ENCODE measurements around the gene GGA3. TPM values are rescaled to one million over a fixed set of nuclear protein-coding genes. Genes with fewer than 3 reads are reported as not detected.

The GGA3 gene
- total and polyA plus RNA-seq, 4 donors, result 4.6 to 17.3 (median 9.2) TPM

GRCh38 chr17:75269844-75270217, 8.4 kb upstream of the GGA3 start:
- peak overlapping the region in 1 of 2 donors; percentile 71 for H3K9ac ChIP-seq (ENCODE audit: low read depth in 1 of 2, low read length in 2 of 2)
- H3K9me3 ChIP-seq (ENCODE audit: control insufficient read depth in 4 of 4, low read length in 3 of 4), result no peaks in the 10 kb centered on the region
- DNase-seq (ENCODE audit: low spot score), result no peak
- H3K4me3 ChIP-seq (ENCODE audit: low read depth in 1 of 3, low read length in 3 of 3), result peak overlapping the region in 2 of 3 donors; percentile 76 to 91
- no peaks in the 10 kb centered on the region for H3K27me3 ChIP-seq (ENCODE audit: control insufficient read depth in 4 of 4, insufficient read depth in 4 of 4, low read length in 3 of 4)
- peaks cover 5 to 21% (median 16%) of the 10 kb centered on the region in 4 donors for H3K36me3 ChIP-seq (ENCODE audit: control insufficient read depth in 4 of 4, insufficient read depth in 3 of 4, low read depth in 1 of 4, low read length in 3 of 4)
- TF ChIP-seq REST (IDR thresholded peaks at IDR 0.05) (no peak), HNF4G (IDR thresholded peaks at IDR 0.05) (no peak), HNF4A (conservative IDR thresholded peaks at IDR 0.05) (no peak), GABPA (IDR thresholded peaks at IDR 0.05 in 1 of 2, conservative IDR thresholded peaks at IDR 0.05 in 1 of 2) (no peak), RXRA (IDR thresholded peaks at IDR 0.05) (no peak), EGR1 (IDR thresholded peaks at IDR 0.05; ENCODE audit: low read depth in 2 of 2) (no peak), SP1 (IDR thresholded peaks at IDR 0.05) (no peak), JUND (IDR thresholded peaks at IDR 0.05) (no peak), ZBTB33 (IDR thresholded peaks at IDR 0.05) (no peak)
- peak overlapping the region; percentile 91 to 93 for H3K27ac ChIP-seq (ENCODE audit: low read depth in 1 of 2, low read length in 2 of 2)
- WGBS, result 32% methylated on average over 6 of the region's 6 CpGs
- peaks cover 7 to 28% (median 17%) of the 10 kb centered on the region in 4 donors for H3K4me1 ChIP-seq (ENCODE audit: control insufficient read depth in 4 of 4, insufficient read depth in 4 of 4, low read length in 3 of 4)

GRCh38 chr17:75267411-75268232, 6.2 kb upstream of the GGA3 start:
- H3K4me3 ChIP-seq (ENCODE audit: low read depth in 1 of 3, low read length in 3 of 3), result no peak overlapping the region
- peak; percentile 44 for DNase-seq (ENCODE audit: low spot score)
- H3K27ac ChIP-seq (ENCODE audit: low read depth in 1 of 2, low read length in 2 of 2), result no peak overlapping the region
- H3K9ac ChIP-seq (ENCODE audit: low read depth in 1 of 2, low read length in 2 of 2), result no peak overlapping the region
- no peaks in the 10 kb centered on the region for H3K27me3 ChIP-seq (ENCODE audit: control insufficient read depth in 4 of 4, insufficient read depth in 4 of 4, low read length in 3 of 4)
- WGBS, result 55% methylated on average over 14 of the region's 14 CpGs
- no peaks in the 10 kb centered on the region for H3K9me3 ChIP-seq (ENCODE audit: control insufficient read depth in 4 of 4, low read length in 3 of 4)
- H3K36me3 ChIP-seq (ENCODE audit: control insufficient read depth in 4 of 4, insufficient read depth in 3 of 4, low read depth in 1 of 4, low read length in 3 of 4), result peaks cover 5 to 23% (median 19%) of the 10 kb centered on the region in 4 donors
- peaks cover 7 to 37% (median 21%) of the 10 kb centered on the region in 4 donors for H3K4me1 ChIP-seq (ENCODE audit: control insufficient read depth in 4 of 4, insufficient read depth in 4 of 4, low read length in 3 of 4)
- TF ChIP-seq YY1 (IDR thresholded peaks at IDR 0.05), result no peak
- TF ChIP-seq FOXA2 (IDR thresholded peaks at IDR 0.05), result no peak
- TF ChIP-seq RXRA (IDR thresholded peaks at IDR 0.05), result no peak
- no peak for TF ChIP-seq TAF1 (conservative IDR thresholded peaks at IDR 0.05)
- no peak for TF ChIP-seq JUND (IDR thresholded peaks at IDR 0.05)
- no peak for TF ChIP-seq HNF4A (conservative IDR thresholded peaks at IDR 0.05)
- TF ChIP-seq ZBTB33 (IDR thresholded peaks at IDR 0.05), result no peak
- no peak for TF ChIP-seq EGR1 (IDR thresholded peaks at IDR 0.05; ENCODE audit: low read depth in 2 of 2)
- TF ChIP-seq GABPA (IDR thresholded peaks at IDR 0.05 in 1 of 2, conservative IDR thresholded peaks at IDR 0.05 in 1 of 2), result no peak
- TF ChIP-seq MAX (IDR thresholded peaks at IDR 0.05), result no peak
- TF ChIP-seq RAD21 (IDR thresholded peaks at IDR 0.05), result no peak
- TF ChIP-seq ATF3 (IDR thresholded peaks at IDR 0.05), result no peak
- no peak for TF ChIP-seq SP1 (IDR thresholded peaks at IDR 0.05)
- no peak for TF ChIP-seq NR2F2 (IDR thresholded peaks at IDR 0.05)
- no peak for TF ChIP-seq FOXA1 (IDR thresholded peaks at IDR 0.05)
- TF ChIP-seq HNF4G (IDR thresholded peaks at IDR 0.05), result no peak
- no peak for TF ChIP-seq CTCF (IDR thresholded peaks at IDR 0.05; ENCODE audit: low read depth, low read length, missing input control)

Data from liver (tissue), 9 donors.